Adipocyte (in vitro differentiated cells): Measurements from ENCODE around the gene TAT.
A peak's percentile ranks its signal among the peaks of the same experiment; 100 is the strongest.
"Not testable (repeated sequence)": the region's sequence is repeated elsewhere in the genome, so short reads cannot be mapped to it uniquely, and the experiment has no call there.

ENCODE experiments used
- DNase-seq: peaks from one replicate; pipeline ENCODE4 v3.0.0-alpha.2; 2015; ENCODE audit warnings: low read depth
- H3K27me3 ChIP-seq: replicated peaks from 2 replicates; pipeline ENCODE4 v1.7.0; 2013; ENCODE audit warnings: mild to moderate bottlenecking, low read length, moderate library complexity; ENCODE audit not compliant: control insufficient read depth, insufficient read depth
- H3K36me3 ChIP-seq: 2 replicates; pipeline ENCODE4 v1.7.0; 2013; ENCODE audit warnings: low read length, mild to moderate bottlenecking, moderate library complexity; ENCODE audit not compliant: control insufficient read depth, insufficient read depth, severe bottlenecking
- H3K4me1 ChIP-seq: 2 replicates; pipeline ENCODE4 v1.7.0; 2013; ENCODE audit warnings: mild to moderate bottlenecking, low read length, moderate library complexity; ENCODE audit not compliant: control insufficient read depth, insufficient read depth
- H3K4me3 ChIP-seq: 2 replicates; pipeline ENCODE4 v1.7.0; 2013; ENCODE audit warnings: mild to moderate bottlenecking, low read length, moderate library complexity
- H3K9ac ChIP-seq: 2 replicates; pipeline ENCODE4 v1.7.0; 2013; ENCODE audit warnings: mild to moderate bottlenecking, low read length, moderate library complexity
- H3K9me3 ChIP-seq: 2 replicates; pipeline ENCODE4 v1.7.0; 2013; ENCODE audit warnings: mild to moderate bottlenecking, low read length, moderate library complexity; ENCODE audit not compliant: control insufficient read depth

Gene TAT

DNA sequence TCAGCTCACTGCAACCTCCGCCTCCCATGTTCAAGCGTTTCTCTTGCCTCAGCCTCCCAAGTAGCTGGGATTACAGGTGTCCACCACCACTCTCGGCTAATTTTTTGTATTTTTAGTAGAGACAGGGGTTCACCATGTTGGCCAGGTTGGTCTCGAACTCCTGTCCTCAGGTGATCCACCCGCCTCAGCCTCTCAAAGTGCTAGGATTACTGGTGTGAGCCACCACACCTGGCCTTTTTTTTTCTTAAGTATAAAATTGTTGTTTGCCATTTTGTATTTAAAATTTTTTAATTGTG, 5.6 kb upstream of the TAT start:
- not testable (repeated sequence) for H3K9ac ChIP-seq, H3K4me1 ChIP-seq, H3K9me3 ChIP-seq, H3K36me3 ChIP-seq, DNase-seq, H3K4me3 ChIP-seq
- H3K27me3 ChIP-seq, result peaks cover 31% of the 10 kb centered on the region

DNA sequence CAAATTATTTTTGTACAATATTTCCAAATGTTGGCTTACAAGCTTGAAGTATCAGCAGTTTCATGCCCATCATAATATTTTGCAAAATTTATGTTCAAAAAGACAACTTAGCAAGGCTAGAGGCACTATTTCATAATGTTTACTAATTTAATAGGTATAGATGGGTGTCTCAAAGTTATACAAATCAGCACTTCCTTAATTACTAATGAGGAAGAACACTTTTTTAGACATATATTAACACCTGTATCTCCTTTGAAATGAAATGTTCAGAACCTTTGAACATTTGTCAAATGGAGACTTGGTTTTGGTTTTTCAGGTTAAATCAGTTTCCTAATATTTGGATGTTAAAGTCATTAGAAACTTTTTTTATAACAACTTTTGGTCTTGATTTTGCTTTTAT, 2.2 kb downstream of the TAT start:
- H3K4me1 ChIP-seq, result peaks cover 6% of the 10 kb centered on the region
- H3K9ac ChIP-seq, result no peak overlapping the region
- no peaks in the 10 kb centered on the region for H3K36me3 ChIP-seq
- H3K27me3 ChIP-seq, result peaks cover 21% of the 10 kb centered on the region
- H3K9me3 ChIP-seq, result no peaks in the 10 kb centered on the region
- DNase-seq, result no peak
- H3K4me3 ChIP-seq, result no peak overlapping the region

DNA sequence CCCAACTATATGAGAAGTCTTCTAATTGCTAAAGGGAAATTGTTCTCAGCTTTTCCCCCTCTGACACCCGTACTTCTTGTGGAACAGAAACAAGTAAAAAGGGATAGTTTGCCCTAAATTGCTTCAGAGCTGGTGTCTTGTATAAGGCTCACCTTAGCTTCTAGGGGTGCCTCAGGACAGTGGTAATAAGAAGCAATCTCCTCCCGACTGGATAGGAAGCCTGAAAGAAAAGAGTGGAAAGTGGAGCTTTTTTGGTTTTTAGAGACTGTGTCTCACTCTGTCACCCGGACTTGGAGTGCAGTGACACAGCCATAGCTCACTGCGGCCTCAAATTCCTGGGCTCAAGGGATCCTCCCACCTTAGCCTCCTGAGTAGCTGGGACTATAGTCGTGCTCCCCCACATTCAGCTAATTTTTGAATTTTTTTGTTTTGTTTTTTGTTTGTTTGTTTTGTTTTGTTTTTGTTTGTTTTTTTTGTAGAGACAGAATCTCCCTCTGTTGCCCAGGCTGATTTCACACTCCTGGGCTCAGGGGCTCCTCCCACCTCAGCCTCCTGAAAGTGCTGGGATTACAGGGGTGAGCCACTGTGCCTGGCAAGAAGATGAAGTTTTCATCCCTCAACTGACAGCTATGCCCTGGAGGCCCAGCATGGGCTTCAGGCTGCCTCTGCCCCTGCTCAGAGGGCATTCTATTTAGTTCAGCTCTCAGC, 3.4 kb downstream of the TAT start:
- Histone ChIP-seq H3K9ac (no peak overlapping the region), H3K4me1 (peaks cover 15% of the 10 kb centered on the region), H3K27me3 (peaks cover 21% of the 10 kb centered on the region), H3K36me3 (no peaks in the 10 kb centered on the region), H3K9me3 (no peaks in the 10 kb centered on the region), H3K4me3 (no peak overlapping the region)
- DNase-seq, result no peak

DNA sequence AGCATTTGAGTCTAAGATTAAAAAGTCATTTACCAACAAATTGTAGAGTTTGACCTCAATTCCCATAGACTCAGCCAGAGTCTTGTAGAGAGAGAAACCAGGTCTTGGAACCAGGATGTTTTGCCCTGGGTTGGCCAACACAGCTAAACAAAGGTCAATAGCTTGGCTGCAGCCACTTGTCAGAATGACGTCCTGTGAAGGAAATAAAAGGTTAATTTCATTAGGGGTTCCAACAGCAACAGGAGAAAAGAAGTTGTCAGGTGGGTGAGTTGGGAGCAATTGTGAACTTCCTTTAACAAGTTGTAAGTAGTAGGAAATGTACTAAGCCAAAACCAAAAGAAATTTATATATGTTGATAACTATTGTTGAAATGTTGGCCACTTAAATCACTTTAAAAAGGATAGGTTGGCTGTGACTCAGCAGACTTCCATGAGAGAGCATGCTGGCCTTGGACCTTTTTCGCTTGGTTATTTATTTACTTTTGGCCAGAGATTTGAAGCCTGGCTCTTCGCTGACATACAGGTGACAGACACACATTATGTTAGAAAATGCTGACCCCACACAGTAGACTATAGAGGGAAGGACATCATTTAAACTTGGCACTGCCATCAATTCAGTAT, 4.3 kb downstream of the TAT start:
- Histone ChIP-seq H3K4me3 (no peak overlapping the region), H3K9me3 (no peaks in the 10 kb centered on the region), H3K4me1 (peaks cover 18% of the 10 kb centered on the region), H3K27me3 (peaks cover 15% of the 10 kb centered on the region), H3K36me3 (no peaks in the 10 kb centered on the region), H3K9ac (no peak overlapping the region)
- DNase-seq, result no peak

DNA sequence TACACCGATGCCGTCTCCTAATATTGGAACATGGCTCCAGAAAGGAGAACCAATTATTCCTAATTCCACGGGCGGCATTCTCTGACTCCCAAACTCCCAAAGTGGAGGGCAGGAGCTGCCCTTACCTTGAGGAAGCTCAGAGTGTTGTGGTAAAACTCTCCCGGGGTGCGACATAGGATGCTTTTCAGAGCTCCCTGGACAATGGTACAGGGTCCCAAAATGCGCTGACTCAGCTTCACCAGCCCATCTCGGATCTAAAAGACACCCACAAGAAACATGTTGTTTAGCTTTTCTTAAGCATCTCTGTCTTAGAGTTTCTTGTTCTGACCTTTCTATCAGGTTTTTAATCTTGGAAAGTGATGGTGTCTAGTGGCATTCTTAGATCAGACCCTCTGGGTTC, 6.7 kb downstream of the TAT start:
- peaks cover 22% of the 10 kb centered on the region for H3K4me1 ChIP-seq
- no peaks in the 10 kb centered on the region for H3K9me3 ChIP-seq
- no peaks in the 10 kb centered on the region for H3K27me3 ChIP-seq
- no peaks in the 10 kb centered on the region for H3K36me3 ChIP-seq
- H3K9ac ChIP-seq, result no peak overlapping the region
- no peak overlapping the region for H3K4me3 ChIP-seq
- DNase-seq, result no peak

DNA sequence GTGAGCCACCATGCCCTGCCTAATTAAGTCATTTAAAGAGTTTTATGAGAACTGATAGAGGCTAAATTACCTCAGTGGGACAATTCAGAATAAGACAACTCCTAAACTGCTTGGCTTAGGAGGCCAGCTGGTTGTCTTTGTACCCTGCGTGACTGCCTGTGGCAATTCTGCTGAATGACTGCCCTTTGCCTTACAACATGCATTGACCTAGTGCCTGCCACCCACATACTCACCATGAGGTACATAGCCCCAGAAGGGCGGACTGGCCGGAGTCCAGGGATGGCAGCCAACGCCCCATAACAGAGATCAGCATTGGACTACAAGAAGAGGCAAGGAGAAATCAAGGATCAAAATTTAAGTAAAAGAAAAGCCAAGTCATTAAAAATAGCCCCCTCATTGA, 7.3 kb downstream of the TAT start:
- no peak for DNase-seq

DNA sequence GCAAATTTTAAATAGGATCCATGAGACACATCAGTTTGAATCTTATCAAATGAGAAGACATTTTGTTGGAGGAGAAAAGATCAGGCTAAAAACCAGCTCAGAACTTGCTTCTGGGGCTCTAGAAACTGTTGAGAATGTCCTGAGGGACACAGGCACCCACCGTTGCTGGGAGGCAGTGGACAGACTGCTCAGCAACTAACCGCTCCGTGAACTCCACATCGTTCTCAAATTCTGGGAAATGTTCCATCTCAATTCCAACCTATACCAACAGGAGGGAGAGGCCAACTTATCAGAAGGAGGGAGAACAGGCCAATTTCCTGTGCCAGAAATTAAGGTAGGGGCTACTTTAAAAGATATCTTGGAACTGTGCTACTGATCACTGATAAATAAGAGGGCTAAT, 8.3 kb downstream of the TAT start:
- no peaks in the 10 kb centered on the region for H3K36me3 ChIP-seq
- H3K4me3 ChIP-seq, result no peak overlapping the region
- no peak for DNase-seq
- no peaks in the 10 kb centered on the region for H3K9me3 ChIP-seq
- no peaks in the 10 kb centered on the region for H3K27me3 ChIP-seq
- H3K4me1 ChIP-seq, result peaks cover 28% of the 10 kb centered on the region
- H3K9ac ChIP-seq, result no peak overlapping the region

More for the DNA sequence above, 7.3 kb downstream of the TAT start:
- Histone ChIP-seq H3K4me1 (peaks cover 22% of the 10 kb centered on the region), H3K4me3 (no peak overlapping the region), H3K36me3 (no peaks in the 10 kb centered on the region), H3K9ac (no peak overlapping the region), H3K27me3 (no peaks in the 10 kb centered on the region), H3K9me3 (no peaks in the 10 kb centered on the region)

DNA sequence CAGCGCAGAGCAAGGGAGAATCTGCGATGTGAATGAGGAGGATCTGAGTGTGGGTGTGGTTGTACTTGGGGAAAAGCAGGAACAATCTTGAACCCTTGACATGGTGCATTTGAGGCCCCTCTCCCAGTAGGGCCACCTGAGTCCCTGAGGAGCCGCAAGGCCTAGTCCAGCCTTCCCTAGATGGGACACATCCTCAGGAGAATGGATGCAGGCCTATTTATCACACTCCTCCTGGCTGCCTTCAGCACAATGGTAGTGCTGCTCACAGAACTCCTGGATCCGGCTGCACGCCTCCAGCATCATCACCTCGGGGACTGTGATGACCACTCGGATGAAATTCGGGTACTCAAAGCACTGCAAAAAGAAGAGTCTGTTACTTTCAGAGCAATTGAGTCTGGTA, 9.0 kb downstream of the TAT start:
- no peak for DNase-seq
- Histone ChIP-seq H3K36me3 (no peaks in the 10 kb centered on the region), H3K4me3 (no peak overlapping the region), H3K9me3 (no peaks in the 10 kb centered on the region), H3K9ac (no peak overlapping the region), H3K27me3 (no peaks in the 10 kb centered on the region), H3K4me1 (peaks cover 28% of the 10 kb centered on the region)

DNA sequence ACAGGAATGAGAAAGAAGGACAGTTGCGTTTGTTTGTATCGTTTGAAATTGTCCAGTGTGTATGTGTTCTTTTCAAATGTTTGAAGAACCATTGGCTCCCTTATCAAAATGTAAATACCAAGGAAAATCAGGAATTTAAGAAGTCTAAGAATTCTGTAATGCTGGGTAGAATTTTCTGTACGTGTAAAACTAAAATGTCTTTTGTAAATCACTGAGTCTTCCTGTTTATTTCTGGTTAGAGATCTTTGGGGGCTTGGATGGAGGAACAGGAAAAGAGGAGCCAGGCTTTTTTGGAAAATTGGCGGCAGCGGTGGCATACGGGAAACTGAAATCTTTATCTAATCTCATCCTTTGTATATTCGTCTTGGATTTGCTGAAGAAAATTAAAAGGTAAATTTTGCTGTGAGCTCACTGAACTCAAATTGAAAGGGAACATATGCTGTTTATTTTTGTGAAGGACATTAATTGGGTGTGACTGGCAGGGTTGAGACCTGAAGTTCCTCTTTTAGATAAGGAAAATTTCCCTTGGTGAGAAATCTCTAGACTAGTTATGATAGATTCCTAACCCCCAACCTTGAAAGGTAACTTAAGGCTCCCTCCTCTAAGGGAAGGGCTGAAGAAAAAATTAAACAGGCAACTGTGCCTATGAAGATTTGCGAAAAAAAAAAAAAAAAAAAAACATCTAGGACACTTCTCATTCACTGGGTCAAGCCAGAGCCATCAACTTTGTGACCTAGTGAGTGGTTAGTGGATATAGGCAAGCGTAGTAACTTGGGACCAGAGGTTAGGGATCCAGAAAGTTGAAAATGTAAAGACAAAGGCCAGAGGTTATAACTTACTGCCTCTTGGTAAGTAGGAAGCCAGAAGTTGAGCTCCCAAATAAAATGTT, 10.8 kb downstream of the TAT start:
- H3K4me1 ChIP-seq, result peaks cover 30% of the 10 kb centered on the region
- peak overlapping the region; percentile 83 for H3K4me3 ChIP-seq
- no peaks in the 10 kb centered on the region for H3K27me3 ChIP-seq
- H3K9me3 ChIP-seq, result peaks cover 8% of the 10 kb centered on the region
- H3K36me3 ChIP-seq, result no peaks in the 10 kb centered on the region
- no peak for DNase-seq
- H3K9ac ChIP-seq, result peak overlapping the region; percentile 85

DNA sequence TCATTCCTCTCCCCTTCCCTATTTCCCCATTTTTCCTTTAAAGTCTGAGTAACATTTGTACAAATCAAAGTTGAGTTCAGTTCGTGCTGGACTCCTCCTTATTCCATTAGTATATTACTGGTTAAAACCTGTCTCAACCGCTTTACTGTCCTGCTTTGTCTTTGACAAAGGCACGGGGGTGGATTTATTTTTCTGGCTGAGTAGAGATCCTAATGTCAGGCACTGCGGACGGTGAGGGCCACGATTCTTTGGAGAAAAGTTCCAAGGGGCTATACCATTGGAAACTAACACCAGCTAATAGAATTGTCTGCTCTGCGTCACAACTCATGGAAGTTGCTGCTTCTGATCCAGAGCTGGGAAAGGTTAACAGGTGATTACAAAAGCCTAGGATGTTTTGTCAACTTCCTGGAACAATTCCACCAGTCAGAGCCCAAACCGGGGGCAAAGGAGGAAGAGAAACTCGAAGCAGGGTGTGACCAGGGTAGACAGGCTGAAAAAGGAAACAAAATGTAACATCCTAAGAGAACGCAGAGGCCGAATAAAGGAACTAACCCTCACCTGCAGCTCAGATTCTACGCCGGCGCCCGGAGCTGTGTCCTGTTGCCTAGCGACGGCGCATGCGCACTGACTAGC, 12.4 kb downstream of the TAT start:
- Histone ChIP-seq H3K4me3 (peak overlapping the region; percentile 83), H3K9ac (peak overlapping the region; percentile 85), H3K36me3 (no peaks in the 10 kb centered on the region), H3K9me3 (peaks cover 8% of the 10 kb centered on the region), H3K4me1 (peaks cover 37% of the 10 kb centered on the region), H3K27me3 (no peaks in the 10 kb centered on the region)
- DNase-seq, result no peak

DNA sequence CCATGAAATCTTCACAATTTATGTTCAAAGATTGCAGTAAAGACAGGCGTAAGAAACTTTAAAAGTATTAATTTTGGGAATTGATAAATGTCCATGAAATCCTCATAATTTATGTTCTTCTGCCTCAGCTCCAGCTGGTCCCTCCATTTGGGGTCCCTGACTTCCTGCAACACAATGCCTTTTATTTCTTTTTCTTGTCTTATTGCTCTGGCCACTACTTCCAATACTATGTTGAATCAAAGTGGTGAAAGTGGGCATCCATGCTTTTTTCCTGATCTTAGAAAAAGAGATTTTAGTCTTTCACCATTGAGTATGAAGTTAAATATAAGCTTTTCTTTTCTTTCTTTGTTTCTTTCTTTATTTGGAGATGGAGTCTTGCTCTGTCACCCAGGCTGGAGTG, 14.3 kb downstream of the TAT start:
- no peaks in the 10 kb centered on the region for H3K27me3 ChIP-seq
- H3K9ac ChIP-seq, result no peak overlapping the region
- H3K36me3 ChIP-seq, result no peaks in the 10 kb centered on the region
- DNase-seq, result no peak
- H3K9me3 ChIP-seq, result peaks cover 8% of the 10 kb centered on the region
- peaks cover 46% of the 10 kb centered on the region for H3K4me1 ChIP-seq
- no peak overlapping the region for H3K4me3 ChIP-seq
